COLO668 (cell line): ENCODE measurements around the gene TLE2.
"Not testable (repeated sequence)": the region's sequence is repeated elsewhere in the genome, so short reads cannot be mapped to it uniquely, and the experiment has no call there.

Experiments used
- DNase-seq: peaks from one replicate; lab custom pipeline; 2025; ENCODE audit not compliant: unreplicated experiment; lab: John Stamatoyannopoulos, UW

The TLE2 gene

GRCh38 chr19:3056417-3057088, 27.5 kb upstream of the TLE2 start:
- DNase-seq, result no peak

GRCh38 chr19:3055741-3056416, 26.8 kb upstream of the TLE2 start:
- DNase-seq, result peak; percentile 69

GRCh38 chr19:3054972-3055740, 26.1 kb upstream of the TLE2 start:
- no peak for DNase-seq

- DNase-seq, result no peak
Observed at GRCh38 chr19:3054265-3054971, 25.3 kb upstream of the TLE2 start.

GRCh38 chr19:3053780-3054179, 24.7 kb upstream of the TLE2 start:
- no peak for DNase-seq

- no peak for DNase-seq
Observed at GRCh38 chr19:3053218-3053621, 24.1 kb upstream of the TLE2 start.

- DNase-seq, result not testable (repeated sequence)
Observed at GRCh38 chr19:3050016-3050415, 20.9 kb upstream of the TLE2 start.

GRCh38 chr19:3049089-3049488, 20.0 kb upstream of the TLE2 start:
- no peak for DNase-seq

GRCh38 chr19:3048190-3048533, 19.1 kb upstream of the TLE2 start:
- no peak for DNase-seq

GRCh38 chr19:3047496-3048189, 18.6 kb upstream of the TLE2 start:
- DNase-seq, result peak; percentile 81

- peak; percentile 37 for DNase-seq
Observed at GRCh38 chr19:3046698-3047495, 17.8 kb upstream of the TLE2 start.

GRCh38 chr19:3045885-3046697, 17.0 kb upstream of the TLE2 start:
- DNase-seq, result peak; percentile 24

GRCh38 chr19:3045191-3045590, 16.1 kb upstream of the TLE2 start:
- no peak for DNase-seq

- no peak for DNase-seq
Observed at GRCh38 chr19:3042621-3043267, 13.7 kb upstream of the TLE2 start.

GRCh38 chr19:3041761-3042620, 12.9 kb upstream of the TLE2 start:
- no peak for DNase-seq

- DNase-seq, result no peak
Observed at GRCh38 chr19:3041327-3041726, 12.2 kb upstream of the TLE2 start.

GRCh38 chr19:3039641-3040077, 10.6 kb upstream of the TLE2 start:
- peak; percentile 27 for DNase-seq

GRCh38 chr19:3039125-3039524, 10.0 kb upstream of the TLE2 start:
- DNase-seq, result no peak
